Body of pancreas (tissue), 4 donors: ENCODE data around the gene TOP1.

ENCODE experiments used
- CTCF ChIP-seq, 7 experiments: fragments of 450-650 bp in 4 of 7; fragments of 200-600 bp in 3 of 7; sonication (generic) in 3 of 7; IDR thresholded peaks; one replicate each; pipeline ENCODE4 v1.5.1; 2016 to 2019; ENCODE audit warnings: antibody characterized with exemption in 7 of 7
- POLR2A ChIP-seq, 3 donors: fragments of 450-650 bp; IDR thresholded peaks; one replicate each; pipeline ENCODE4 v1.6.1; 2016; ENCODE audit warnings: antibody characterized with exemption in 3 of 3, mild to moderate bottlenecking in 2 of 3

GRCh38 chr20:41023549-41023948 lies 5.1 kb upstream of the TOP1 start:
- TF ChIP-seq POLR2A (IDR thresholded peaks at IDR 0.05) (no peak), CTCF (IDR thresholded peaks at IDR 0.05) (no peak)
